GM21576 (cell line): ENCODE data around the gene GNG5.
A peak's percentile ranks its signal among the peaks of the same experiment; 100 is the strongest.
"Not testable (repeated sequence)": the region's sequence is repeated elsewhere in the genome, so short reads cannot be mapped to it uniquely, and the experiment has no call there.

Source experiments
- ATAC-seq: cut with Tn5 transposase; IDR thresholded peaks from one replicate; pipeline ENCODE4 v1.9.1; 2021; ENCODE audit warnings: mild to moderate bottlenecking, moderate library complexity; ENCODE audit not compliant: unreplicated experiment

GNG5 gene

GRCh38 chr1:84489766-84490165, 16.6 kb downstream of the GNG5 start:
- ATAC-seq, result no peak

- ATAC-seq, result no peak
Measured at GRCh38 chr1:84488107-84488506, 18.3 kb downstream of the GNG5 start.

GRCh38 chr1:84481317-84481716, 25.1 kb downstream of the GNG5 start:
- ATAC-seq, result no peak

- no peak for ATAC-seq
Measured at GRCh38 chr1:84480650-84481049, 25.7 kb downstream of the GNG5 start.

GRCh38 chr1:84479998-84480397, 26.4 kb downstream of the GNG5 start:
- ATAC-seq, result peak; percentile 16

- ATAC-seq, result peak; percentile 95
Measured at GRCh38 chr1:84478876-84479868, 27.2 kb downstream of the GNG5 start, which contains the start of gene RPF1. RPF1 (plus strand) TSS chr1:84479266; CDS start chr1:84479282, 16 bp downstream.

GRCh38 chr1:84476225-84476624, 30.2 kb downstream of the GNG5 start:
- ATAC-seq, result no peak

- no peak for ATAC-seq
Measured at GRCh38 chr1:84467298-84467697, 39.1 kb downstream of the GNG5 start.

GRCh38 chr1:84462118-84462517, 44.3 kb downstream of the GNG5 start:
- ATAC-seq, result no peak

- no peak for ATAC-seq
Measured at GRCh38 chr1:84452436-84452835, 53.9 kb downstream of the GNG5 start.

GRCh38 chr1:84450910-84451309, 55.5 kb downstream of the GNG5 start:
- ATAC-seq, result no peak

- ATAC-seq, result not testable (repeated sequence)
Measured at GRCh38 chr1:84448704-84449103, 57.7 kb downstream of the GNG5 start.
